OCI-LY1 (cell line): Measurements from ENCODE around the gene AMPH.
"Not testable (repeated sequence)": the region's sequence is repeated elsewhere in the genome, so short reads cannot be mapped to it uniquely, and the experiment has no call there.

Experiments
- H2AFZ ChIP-seq: fragments of 200-600 bp; sonication (generic), shearing (Covaris generic); 2 replicates; pipeline ENCODE4 v1.6.0; 2014; ENCODE audit warnings: antibody characterized with exemption, mild to moderate bottlenecking, low read length
- H3F3A ChIP-seq: fragments of 200-600 bp; sonication (generic), shearing (Covaris generic); 2 replicates; pipeline ENCODE4 v1.6.0; 2014; ENCODE audit warnings: mild to moderate bottlenecking, antibody characterized with exemption, low read length, moderate library complexity; ENCODE audit not compliant: insufficient read depth
- H3K27ac ChIP-seq: fragments of 200-600 bp; sonication (generic); 2 replicates; pipeline ENCODE4 v1.5.1; 2014; ENCODE audit warnings: low read length, mixed run types, mild to moderate bottlenecking, low read depth; ENCODE audit not compliant: poor library complexity, severe bottlenecking
- H3K27me3 ChIP-seq: fragments of 200-600 bp; sonication (generic); 2 replicates; pipeline ENCODE4 v1.6.0; 2014; ENCODE audit warnings: antibody characterized with exemption, mild to moderate bottlenecking, low read length, moderate library complexity; ENCODE audit not compliant: insufficient read depth
- H3K36me3 ChIP-seq: fragments of 200-600 bp; sonication (generic); 2 replicates; pipeline ENCODE4 v1.6.1; 2014; ENCODE audit warnings: mild to moderate bottlenecking, antibody characterized with exemption, low read length, moderate library complexity, mixed read lengths; ENCODE audit not compliant: insufficient read depth
- H3K4me1 ChIP-seq: fragments of 200-600 bp; sonication (generic); 2 replicates; pipeline ENCODE4 v1.5.1; 2014; ENCODE audit warnings: mild to moderate bottlenecking, low read length, moderate library complexity; ENCODE audit not compliant: insufficient read depth, severe bottlenecking
- H3K4me2 ChIP-seq: fragments of 200-600 bp; sonication (generic), shearing (Covaris generic); 2 replicates; pipeline ENCODE4 v1.6.1; 2014; ENCODE audit warnings: low read length
- H3K4me3 ChIP-seq: fragments of 200-600 bp; sonication (generic); 2 replicates; pipeline ENCODE4 v1.5.1; 2014; ENCODE audit warnings: low read length, low read depth, mild to moderate bottlenecking, mixed read lengths; ENCODE audit not compliant: poor library complexity, severe bottlenecking
- H3K79me2 ChIP-seq: fragments of 200-600 bp; shearing (Covaris generic); 2 replicates; pipeline ENCODE4 v1.6.1; 2016; ENCODE audit warnings: mixed run types, low read length, mixed read lengths; ENCODE audit not compliant: insufficient read depth
- H3K9ac ChIP-seq: fragments of 200-600 bp; sonication (generic), shearing (Covaris generic); 2 replicates; pipeline ENCODE4 v1.6.1; 2014; ENCODE audit warnings: mild to moderate bottlenecking, low read length, mixed read lengths
- H3K9me2 ChIP-seq: fragments of 200-600 bp; sonication (generic), shearing (Covaris generic); 2 replicates; pipeline ENCODE4 v1.6.1; 2014; ENCODE audit warnings: low read depth, mild to moderate bottlenecking, low read length, mixed read lengths
- H3K9me3 ChIP-seq: fragments of 200-600 bp; shearing (Covaris generic); 2 replicates; pipeline ENCODE4 v1.6.1; 2014; ENCODE audit warnings: low read length, mixed read lengths
- H4K20me1 ChIP-seq: fragments of 200-600 bp; sonication (generic), shearing (Covaris generic); 2 replicates; pipeline ENCODE4 v1.6.0; 2016; ENCODE audit warnings: mild to moderate bottlenecking, low read length; ENCODE audit not compliant: insufficient read depth
- CTCF ChIP-seq: fragments of 200-600 bp; sonication (generic), shearing (Covaris generic); IDR thresholded peaks from 2 replicates; pipeline ENCODE4 v1.5.1; 2017; ENCODE audit warnings: mild to moderate bottlenecking, antibody characterized with exemption, low read length, moderate library complexity, mixed read lengths

AMPH gene

GRCh38 chr7:38354271-38354851 lies 276.8 kb downstream of the AMPH start:
- not testable (repeated sequence) for H3K27me3 ChIP-seq, H3K9me3 ChIP-seq, H3K36me3 ChIP-seq, H3K9me2 ChIP-seq, H3K27ac ChIP-seq, H3K9ac ChIP-seq, H3K4me2 ChIP-seq, H3K4me3 ChIP-seq, H2AFZ ChIP-seq, H3F3A ChIP-seq, H4K20me1 ChIP-seq, H3K79me2 ChIP-seq
- peak; percentile 35 for TF ChIP-seq CTCF
- peaks cover 18% of the 10 kb centered on the region for H3K4me1 ChIP-seq

- not testable (repeated sequence) for H3K9me2 ChIP-seq, H3K4me2 ChIP-seq, H3F3A ChIP-seq, H3K27ac ChIP-seq, H4K20me1 ChIP-seq, H3K36me3 ChIP-seq, H2AFZ ChIP-seq, H3K9ac ChIP-seq, H3K79me2 ChIP-seq, H3K4me3 ChIP-seq, H3K9me3 ChIP-seq, H3K27me3 ChIP-seq
- H3K4me1 ChIP-seq: peaks cover 13% of the 10 kb centered on the region
These were observed 277.7 kb downstream of the AMPH start for GRCh38 chr7:38353431-38353881.

- Histone ChIP-seq H3K9me2 (no peaks in the 10 kb centered on the region), H3K9me3 (no peaks in the 10 kb centered on the region), H2AFZ (no peak overlapping the region), H3K27me3 (no peaks in the 10 kb centered on the region), H3K27ac (no peak overlapping the region), H3K9ac (no peak overlapping the region), H3K36me3 (no peaks in the 10 kb centered on the region), H3K4me3 (no peak overlapping the region), H3K4me2 (no peak overlapping the region), H3F3A (no peaks in the 10 kb centered on the region), H4K20me1 (no peaks in the 10 kb centered on the region), H3K4me1 (peaks cover 11% of the 10 kb centered on the region), H3K79me2 (no peaks in the 10 kb centered on the region)
- no peak for TF ChIP-seq CTCF
These were observed 279.6 kb downstream of the AMPH start for GRCh38 chr7:38351601-38352000.

GRCh38 chr7:38350777-38351176 lies 280.4 kb downstream of the AMPH start:
- H3K9me3 ChIP-seq, H3F3A ChIP-seq, H2AFZ ChIP-seq, H3K27me3 ChIP-seq, H4K20me1 ChIP-seq, H3K4me2 ChIP-seq, H3K9me2 ChIP-seq, H3K9ac ChIP-seq, H3K79me2 ChIP-seq, H3K4me3 ChIP-seq, H3K27ac ChIP-seq, H3K36me3 ChIP-seq: not testable (repeated sequence)
- H3K4me1 ChIP-seq: peaks cover 11% of the 10 kb centered on the region
